GM18502 (cell line): ENCODE data around the gene ZNF662.
"Not testable (repeated sequence)": the region's sequence is repeated elsewhere in the genome, so short reads cannot be mapped to it uniquely, and the experiment has no call there.

ENCODE experiments used
- ATAC-seq: cut with Tn5 transposase; IDR thresholded peaks from one replicate; pipeline ENCODE4 v1.9.1; 2021; ENCODE audit warnings: mild to moderate bottlenecking; ENCODE audit not compliant: unreplicated experiment, poor library complexity

ZNF662 gene

GRCh38 chr3:42906070-42906847, at the start of gene ZNF662:
Gene ZNF662 (plus strand): TSS chr3:42906142. CDS start chr3:42908115, 1,973 bp downstream.
- no peak for ATAC-seq

DNA sequence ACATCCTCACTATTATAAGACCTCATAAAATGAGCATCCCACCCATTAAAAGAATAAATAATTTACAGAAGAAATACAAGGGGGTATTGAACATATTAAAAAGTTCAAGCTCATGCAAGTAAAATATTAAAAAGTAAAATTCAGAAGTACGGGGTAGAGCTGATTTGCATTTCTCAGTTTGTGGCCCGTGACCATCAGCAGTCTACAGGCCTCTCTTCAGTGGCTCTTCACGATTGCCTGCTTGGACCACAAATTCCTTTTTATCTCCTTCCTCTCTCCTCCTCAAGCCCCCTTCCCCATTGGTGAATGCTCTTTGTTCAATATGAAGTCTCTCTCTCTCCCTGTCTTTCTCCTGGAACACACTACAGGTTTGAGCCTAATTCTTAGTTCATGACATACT, 49.4 kb upstream of the ZNF662 start:
- ATAC-seq: no peak

DNA sequence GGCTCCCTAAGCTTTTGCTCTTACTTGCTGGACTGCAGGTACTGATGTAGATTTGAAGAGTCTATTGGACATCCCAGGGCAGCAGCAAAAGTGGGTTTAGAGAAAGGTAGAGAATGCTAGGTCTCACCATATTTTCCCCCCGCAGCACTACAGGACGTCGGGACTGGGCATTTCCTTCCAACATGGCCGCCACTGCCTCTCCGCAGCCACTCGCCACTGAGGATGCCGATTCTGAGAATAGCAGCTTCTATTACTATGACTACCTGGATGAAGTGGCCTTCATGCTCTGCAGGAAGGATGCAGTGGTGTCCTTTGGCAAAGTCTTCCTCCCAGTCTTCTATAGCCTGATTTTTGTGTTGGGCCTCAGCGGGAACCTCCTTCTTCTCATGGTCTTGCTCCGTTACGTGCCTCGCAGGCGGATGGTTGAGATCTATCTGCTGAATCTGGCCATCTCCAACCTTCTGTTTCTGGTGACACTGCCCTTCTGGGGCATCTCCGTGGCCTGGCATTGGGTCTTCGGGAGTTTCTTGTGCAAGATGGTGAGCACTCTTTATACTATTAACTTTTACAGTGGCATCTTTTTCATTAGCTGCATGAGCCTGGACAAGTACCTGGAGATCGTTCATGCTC, 41.5 kb upstream of the ZNF662 start:
- ATAC-seq: no peak

GRCh38 chr3:42865256-42865655, 40.7 kb upstream of the ZNF662 start:
- ATAC-seq: no peak

GRCh38 chr3:42867138-42867537, 38.8 kb upstream of the ZNF662 start:
- no peak for ATAC-seq

DNA sequence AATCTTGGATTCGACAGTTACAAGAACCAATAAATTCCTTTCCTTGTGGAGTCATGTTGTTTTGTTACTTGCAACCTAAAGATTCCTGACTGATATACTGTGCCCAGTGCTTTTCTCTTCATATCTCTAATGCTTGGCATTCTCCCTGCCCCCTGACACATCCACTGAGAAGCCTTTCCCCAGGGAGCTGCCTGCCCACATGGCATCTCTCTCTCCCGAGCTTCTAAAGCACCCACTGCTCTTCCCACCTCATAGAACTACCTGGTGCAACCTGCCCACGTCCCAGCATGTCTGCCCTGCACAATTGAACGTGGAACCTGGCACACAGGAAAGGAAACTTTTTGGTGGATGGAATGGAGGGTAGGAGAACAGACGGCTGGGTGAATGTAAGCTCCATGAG, 37.1 kb upstream of the ZNF662 start:
- no peak for ATAC-seq

- ATAC-seq: no peak
Observed at GRCh38 chr3:42871592-42872196, 34.2 kb upstream of the ZNF662 start.

- no peak for ATAC-seq
Observed at GRCh38 chr3:42872718-42873117, 33.2 kb upstream of the ZNF662 start.

- no peak for ATAC-seq
Observed at GRCh38 chr3:42873221-42873982, 32.5 kb upstream of the ZNF662 start.

GRCh38 chr3:42874749-42875148, 31.2 kb upstream of the ZNF662 start:
- no peak for ATAC-seq

DNA sequence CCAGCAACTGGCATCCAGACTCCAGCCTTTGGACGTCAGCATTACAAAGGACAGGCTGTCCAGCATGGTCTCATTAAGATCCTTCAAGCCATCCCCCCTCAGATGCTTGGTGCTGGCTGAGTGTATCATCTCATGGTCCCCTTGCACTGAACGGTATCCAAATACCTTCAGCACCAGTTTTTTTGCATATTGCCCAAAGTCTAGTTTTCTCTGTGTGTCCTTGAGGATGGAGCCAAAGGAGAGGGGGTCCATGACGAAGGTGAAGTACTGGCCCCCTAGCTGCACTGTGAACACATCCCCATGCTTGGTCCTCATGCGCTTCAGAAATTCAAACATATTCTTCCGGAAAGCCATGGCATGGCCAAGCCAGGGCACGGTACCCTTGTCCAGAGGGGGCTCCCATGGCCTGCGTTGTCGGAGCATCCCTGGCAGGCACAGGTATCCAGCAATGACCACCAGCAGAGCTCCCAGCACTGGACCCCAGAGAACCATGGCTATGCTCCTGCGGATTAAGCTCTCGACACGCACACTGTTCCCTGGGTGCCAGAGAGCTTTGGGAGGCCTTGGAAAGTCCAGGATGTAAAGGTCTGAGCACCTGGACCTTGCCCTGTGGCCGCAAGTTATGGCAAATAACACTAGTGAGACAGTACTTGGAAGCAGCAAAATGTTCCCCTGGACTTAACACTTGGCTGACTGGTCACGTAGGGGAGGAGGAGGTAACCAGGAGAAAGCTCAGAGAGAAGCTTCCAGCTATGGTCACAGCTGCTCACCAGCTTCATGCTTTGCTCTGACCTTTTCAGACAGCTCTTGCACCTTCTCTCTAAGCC, 30.4 kb upstream of the ZNF662 start, which contains the start of gene CYP8B1:
Gene CYP8B1, minus strand, starts transcription at position 555 of the 827 bp plus-strand sequence. Its CDS starts 63 bp downstream, at position 492.
- ATAC-seq: no peak

GRCh38 chr3:42876401-42876800, 29.5 kb upstream of the ZNF662 start:
- no peak for ATAC-seq

DNA sequence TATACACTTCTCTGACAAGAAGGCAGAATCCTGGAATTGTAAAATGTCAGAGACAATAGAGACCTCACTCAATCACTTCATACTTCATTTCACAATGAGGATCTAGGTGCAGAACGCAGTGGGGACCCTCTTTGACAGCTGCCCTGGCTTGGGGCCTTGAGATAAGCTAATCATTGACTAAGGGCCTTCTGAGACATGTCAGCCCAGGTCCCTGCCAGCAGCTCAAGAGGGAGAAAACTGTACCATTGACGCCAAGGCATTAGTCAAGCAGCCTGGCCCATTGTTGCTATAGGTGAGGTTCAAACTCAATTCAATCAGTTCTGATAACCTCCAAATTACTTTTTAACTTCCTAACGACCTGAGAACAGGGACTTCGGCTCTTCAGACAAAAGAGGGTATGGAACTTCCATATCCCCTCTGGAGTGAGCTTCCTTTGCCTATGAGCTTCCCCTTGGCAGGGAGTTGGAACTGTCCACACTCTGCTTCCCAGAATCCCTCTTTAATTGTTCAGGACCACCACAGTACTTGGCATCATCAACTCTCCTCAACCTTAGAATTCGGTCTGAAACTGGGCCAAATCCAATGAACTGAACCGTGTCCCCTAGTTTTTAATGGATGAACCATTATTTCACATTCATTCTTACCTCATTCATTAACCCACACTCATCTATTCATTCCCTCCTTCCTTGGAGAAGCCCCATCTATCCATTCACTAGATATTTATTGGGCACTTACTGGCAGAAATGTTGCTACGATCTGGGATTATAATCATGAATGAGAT, 28.8 kb upstream of the ZNF662 start:
- no peak for ATAC-seq

DNA sequence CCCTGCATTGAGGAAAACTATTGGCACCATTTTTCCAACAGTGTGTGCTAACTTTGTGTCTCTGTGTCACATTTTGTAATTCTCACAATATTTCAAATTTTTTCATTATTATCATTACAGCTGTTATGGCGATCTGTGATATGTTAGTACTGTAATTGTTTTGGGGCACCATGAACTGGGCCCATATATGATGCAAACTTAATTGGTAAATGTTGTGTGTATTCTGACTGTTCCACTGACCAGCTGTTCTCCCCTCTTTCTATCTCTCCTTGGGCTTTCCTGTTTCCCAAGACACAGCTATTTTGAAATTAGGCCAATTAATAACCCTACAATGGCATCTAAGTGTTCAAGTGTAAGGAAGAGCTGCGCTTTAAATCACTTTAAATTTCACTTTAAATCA, 28.1 kb upstream of the ZNF662 start:
- no peak for ATAC-seq

DNA sequence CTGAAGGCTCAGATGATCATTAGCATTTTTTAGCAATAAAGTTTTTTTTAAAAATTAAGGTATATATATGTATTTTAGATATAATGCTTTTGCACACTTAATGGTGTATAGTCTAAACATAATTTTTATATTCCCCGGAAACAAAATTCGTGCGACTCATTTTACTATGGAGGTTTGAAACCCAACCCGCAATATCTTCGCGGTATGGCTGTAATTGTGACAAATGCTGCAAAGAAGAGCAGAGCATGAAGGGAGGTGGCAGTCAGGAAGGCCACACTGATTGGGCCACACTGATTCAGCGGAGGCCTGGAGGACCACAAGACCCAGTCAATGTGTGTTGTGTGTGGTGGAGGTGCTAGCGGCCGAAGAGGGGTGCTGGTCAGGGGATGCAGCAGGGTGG, 25.8 kb upstream of the ZNF662 start:
- ATAC-seq: no peak

DNA sequence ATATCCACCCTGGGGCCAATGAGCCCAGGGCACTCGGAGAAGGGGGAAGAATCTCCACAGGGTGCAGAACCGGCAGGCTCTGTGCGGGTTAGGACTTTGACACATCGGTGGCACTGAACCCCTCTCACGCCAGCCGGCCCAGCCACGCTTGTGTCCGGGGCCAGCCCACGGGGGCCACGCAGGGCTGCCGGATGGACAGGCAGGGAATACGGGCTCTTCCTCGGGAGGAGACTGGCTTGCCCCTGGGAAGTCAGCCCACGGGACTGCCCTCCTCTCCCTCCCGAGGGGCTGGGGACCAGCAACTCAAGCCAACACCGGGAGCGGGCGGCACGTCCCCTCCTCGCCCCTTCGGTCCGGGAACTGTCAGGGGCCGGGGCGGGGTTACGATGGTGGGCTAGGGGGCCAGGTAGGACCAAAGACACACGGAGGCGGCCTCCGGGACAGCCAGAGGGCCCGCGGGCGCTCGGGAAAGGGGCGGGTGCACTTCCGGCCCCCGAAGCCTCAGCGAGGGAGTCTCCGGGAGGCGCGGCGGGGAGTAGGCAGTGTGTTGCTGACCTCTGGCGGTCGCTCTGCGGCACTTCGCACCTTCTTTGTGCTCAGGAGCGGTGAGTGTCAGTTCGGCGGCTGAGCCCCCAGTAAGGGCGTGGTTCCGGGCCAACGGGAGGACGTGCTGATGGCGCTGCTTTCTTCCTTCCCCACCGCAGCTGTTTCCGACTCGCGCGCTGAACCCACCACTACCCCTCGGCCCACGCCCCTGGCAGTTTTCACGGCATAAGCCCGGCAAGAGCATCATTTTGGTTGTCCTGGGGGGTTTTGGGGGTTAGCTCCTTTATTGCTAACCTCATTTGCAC, 25.1 kb upstream of the ZNF662 start:
- ATAC-seq: peak; percentile 97

DNA sequence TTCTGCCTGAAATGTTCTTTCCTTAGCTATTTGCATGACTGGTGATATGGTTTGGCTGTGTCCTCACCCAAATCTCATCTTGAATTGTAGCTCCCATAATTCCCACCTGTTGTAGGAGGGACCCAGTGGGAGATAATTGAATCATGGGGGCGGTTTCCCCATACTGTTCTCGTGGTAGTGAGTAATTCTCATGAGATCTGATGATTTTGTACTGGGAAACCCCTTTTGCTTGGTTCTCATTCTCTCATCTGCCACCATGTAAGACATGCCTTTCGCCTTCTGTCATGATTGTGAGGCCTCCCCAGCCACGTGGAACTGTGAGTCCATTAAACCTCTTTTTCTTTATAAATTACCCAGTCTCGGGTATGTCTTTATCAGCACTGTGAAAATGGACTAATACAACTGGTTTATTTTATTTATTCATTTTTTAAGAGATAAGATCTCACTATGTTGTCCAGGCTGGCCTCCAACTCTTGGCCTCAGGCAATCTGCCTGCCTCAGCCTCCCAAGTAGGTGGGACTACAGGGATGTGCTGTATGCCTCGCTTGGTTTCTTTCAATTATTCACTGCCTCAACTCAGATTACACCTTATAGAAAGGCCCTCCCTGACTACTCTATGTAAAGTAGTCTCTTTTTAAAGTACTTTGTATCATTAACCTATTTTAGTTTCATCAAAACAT, 22.6 kb upstream of the ZNF662 start:
- ATAC-seq: not testable (repeated sequence)

DNA sequence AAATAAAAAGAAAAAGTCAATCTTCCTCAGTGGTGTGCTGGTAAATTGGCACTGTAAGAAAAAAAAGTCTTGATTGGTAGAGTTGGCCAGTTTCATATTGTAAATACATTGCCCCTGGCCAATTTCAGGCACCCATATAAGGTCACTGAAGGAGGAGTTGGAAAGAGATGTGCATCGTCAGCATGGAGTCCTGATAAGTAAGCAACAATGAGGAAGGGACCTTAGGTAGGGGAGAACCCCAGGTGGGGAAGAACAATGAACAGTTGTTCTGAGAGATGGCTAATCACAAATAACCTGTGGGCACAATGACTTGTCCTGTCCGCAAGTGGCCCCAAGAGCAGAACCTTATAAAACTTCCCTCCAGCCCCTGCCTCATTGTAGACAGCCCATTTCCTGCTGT, 21.6 kb upstream of the ZNF662 start:
- ATAC-seq: no peak
